HFFc6 (cell line): Measurements from ENCODE around the gene TDP2. TPM values are rescaled to one million over a fixed set of nuclear protein-coding genes. Genes with fewer than 3 reads are reported as not detected.

ENCODE experiments used
- DNase-seq: peaks from one replicate; pipeline ENCODE4 v3.0.0-alpha.2; 2018
- H3K27ac Mint-ChIP-seq: 2 replicates; pipeline ENCODE4 v1.8.0; 2020; ENCODE audit warnings: mild to moderate bottlenecking, mixed read lengths
- H3K27me3 Mint-ChIP-seq: 2 replicates; pipeline ENCODE4 v1.8.0; 2021; ENCODE audit warnings: mild to moderate bottlenecking, moderate library complexity, mixed read lengths; ENCODE audit not compliant: insufficient read depth
- H3K36me3 Mint-ChIP-seq: 2 replicates; pipeline ENCODE4 v1.8.0; 2021; ENCODE audit warnings: low read depth, mixed read lengths
- H3K4me1 Mint-ChIP-seq: 2 replicates; pipeline ENCODE4 v1.8.0; 2020; ENCODE audit warnings: low read depth, mixed read lengths
- H3K4me3 Mint-ChIP-seq: 2 replicates; pipeline ENCODE4 v1.8.0; 2020; ENCODE audit warnings: mild to moderate bottlenecking, moderate library complexity, mixed read lengths
- H3K9me3 Mint-ChIP-seq: 2 replicates; pipeline ENCODE4 v1.8.0; 2020; ENCODE audit warnings: mild to moderate bottlenecking, mixed read lengths
- CTCF ChIP-seq: fragments of 200-600 bp; sonication (generic); IDR thresholded peaks from 2 replicates; pipeline ENCODE4 v1.5.0; 2021; ENCODE audit warnings: antibody characterized with exemption, mild to moderate bottlenecking
- total RNA-seq, 6 experiments: library from RNA; stranded (reverse); fragmentation: NEBNext Ultra II Directional; extraction: Animal tissue kit (Norgen Biotek cat#: 25700); gene quantifications; 2 replicates in 1 of 6; 3 replicates in 5 of 6; pipeline ENCODE4 v1.2.3, GENCODE V29; 2021

The TDP2 gene
- total RNA-seq, 6 experiments from 2014 or later = 27.3 to 33.6 (median 30.7) TPM

DNA sequence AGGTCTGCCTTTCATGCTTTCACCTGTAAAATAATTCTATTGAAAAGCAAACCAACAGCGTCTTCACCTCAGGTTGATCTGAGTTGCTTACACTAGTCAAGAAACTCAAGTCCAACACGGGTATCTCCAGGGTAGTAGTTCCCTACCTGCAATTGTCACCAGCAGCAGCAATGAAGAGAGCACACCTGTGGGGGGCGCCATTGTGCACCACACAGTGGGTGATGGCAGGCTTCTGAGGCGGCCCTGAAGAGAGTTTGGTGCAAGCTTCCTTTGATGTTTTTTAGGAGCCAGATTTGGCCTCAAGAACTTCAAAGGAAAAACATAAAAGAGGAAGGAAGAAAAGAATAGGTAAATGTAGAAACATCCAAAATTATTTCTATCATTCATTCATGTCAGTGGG, 65.8 kb downstream of the TDP2 start:
- no peaks in the 10 kb centered on the region for H3K36me3 Mint-ChIP-seq
- peaks cover 12% of the 10 kb centered on the region; the same call in 1 of the 2 replicates for H3K27me3 Mint-ChIP-seq
- no peak overlapping the region for H3K27ac Mint-ChIP-seq
- H3K4me1 Mint-ChIP-seq = no peaks in the 10 kb centered on the region
- DNase-seq = no peak
- no peak overlapping the region for H3K4me3 Mint-ChIP-seq
- peak; percentile 21; the same call in 1 of the 2 replicates for TF ChIP-seq CTCF
- no peaks in the 10 kb centered on the region for H3K9me3 Mint-ChIP-seq

Other genes with a start within 250 kb of the TDP2 start
- gene GPLD1, start 177.3 kb downstream of the TDP2 start, total RNA-seq = under 1 TPM; 0.14 to 0.39 (median 0.22) TPM
- gene ALDH5A1, start 171.9 kb downstream of the TDP2 start, total RNA-seq = 1 to 10 TPM in 3 of 6 experiments, under 1 TPM in 3; 0.55 to 2.2 (median 1.2) TPM
- under 1 TPM in 1 of 6 experiments, not detected in 5; 0.05 TPM for gene KIAA0319, start 20.7 kb downstream of the TDP2 start, total RNA-seq
- gene ACOT13, start 178 bp upstream of the TDP2 start, total RNA-seq = 10 to 100 TPM; 18.7 to 21.9 (median 19.8) TPM
- gene C6orf62, start 52.3 kb upstream of the TDP2 start, total RNA-seq = 100 to 1,000 TPM; 105 to 120 (median 115) TPM
- gene GMNN, start 108.0 kb upstream of the TDP2 start, total RNA-seq = 10 to 100 TPM; 17.2 to 33.3 (median 27.4) TPM
- not detected for gene ARMH2, start 132.0 kb upstream of the TDP2 start, total RNA-seq